ENCODE data around the gene OR2T5. TPM values are rescaled to one million over a fixed set of nuclear protein-coding genes. Genes with fewer than 3 reads are reported as not detected.
"Not testable (repeated sequence)": the region's sequence is repeated elsewhere in the genome, so short reads cannot be mapped to it uniquely, and the experiment has no call there.

Gene OR2T5
- polyA plus RNA-seq, 2 donors, result not detected

DNA sequence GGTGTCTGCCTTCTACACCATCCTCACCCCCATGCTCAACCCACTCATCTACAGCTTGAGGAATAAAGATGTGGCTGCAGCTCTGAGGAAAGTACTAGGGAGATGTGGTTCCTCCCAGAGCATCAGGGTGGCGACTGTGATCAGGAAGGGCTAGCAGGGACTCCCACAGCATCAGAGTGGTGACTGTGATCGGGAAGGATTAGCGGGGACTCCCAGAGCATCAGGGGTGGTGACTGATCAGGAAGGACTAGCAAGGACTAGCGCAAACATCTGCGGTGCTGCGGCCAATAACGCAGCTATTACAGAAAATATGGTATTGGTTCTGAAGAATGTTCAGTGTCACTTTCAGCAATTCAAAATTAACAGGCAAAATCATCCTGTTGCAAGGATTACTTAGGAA lies 34.8 kb upstream of the OR2T5 start:
- not testable (repeated sequence) for H3K27me3 ChIP-seq (ENCODE audit: control insufficient read depth in 1 of 2, insufficient read depth in 2 of 2, low read length in 2 of 2); H3K4me3 ChIP-seq (ENCODE audit: low read depth in 1 of 2, low read length in 2 of 2); H3K36me3 ChIP-seq (ENCODE audit: control insufficient read depth in 2 of 2, insufficient read depth in 2 of 2, low read length in 1 of 2); H3K27ac ChIP-seq (ENCODE audit: low read depth in 2 of 2, low read length in 1 of 2); H3K4me1 ChIP-seq (ENCODE audit: control insufficient read depth in 2 of 2, insufficient read depth in 2 of 2, low read length in 1 of 2); H3K9me3 ChIP-seq (ENCODE audit: control insufficient read depth in 2 of 2, insufficient read depth in 1 of 2, low read depth in 1 of 2, low read length in 1 of 2)
- 84 to 86% methylated on average over 7 of the region's 7 CpGs for WGBS, 2 donors

DNA sequence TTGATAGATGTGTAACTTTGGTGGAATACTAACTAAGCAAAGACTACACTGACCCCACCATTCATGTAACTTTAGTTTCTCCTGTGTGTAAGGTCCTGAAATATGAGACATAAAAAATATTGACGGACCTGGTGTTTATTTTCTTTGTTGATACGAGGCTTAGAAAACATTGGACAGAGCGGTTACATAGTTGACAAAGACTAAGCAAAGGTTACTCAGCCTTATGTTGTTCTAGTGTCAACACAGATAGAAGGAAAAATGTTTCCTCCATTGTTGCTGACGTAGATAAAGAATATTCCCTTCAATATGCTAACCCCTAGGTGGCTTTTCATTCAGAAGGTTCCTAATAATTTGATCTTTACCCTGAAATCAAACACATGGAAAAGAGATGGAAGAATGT lies 33.3 kb upstream of the OR2T5 start:
- not testable (repeated sequence) for H3K27ac ChIP-seq (ENCODE audit: low read depth in 2 of 2, low read length in 1 of 2); H3K27me3 ChIP-seq (ENCODE audit: control insufficient read depth in 1 of 2, insufficient read depth in 2 of 2, low read length in 2 of 2); H3K4me3 ChIP-seq (ENCODE audit: low read depth in 1 of 2, low read length in 2 of 2); H3K9me3 ChIP-seq (ENCODE audit: control insufficient read depth in 2 of 2, insufficient read depth in 1 of 2, low read depth in 1 of 2, low read length in 1 of 2); H3K4me1 ChIP-seq (ENCODE audit: control insufficient read depth in 2 of 2, insufficient read depth in 2 of 2, low read length in 1 of 2); H3K36me3 ChIP-seq (ENCODE audit: control insufficient read depth in 2 of 2, insufficient read depth in 2 of 2, low read length in 1 of 2)
- WGBS, 2 donors, result 50 to 64% methylated on average over 1 of the region's 4 CpGs

DNA sequence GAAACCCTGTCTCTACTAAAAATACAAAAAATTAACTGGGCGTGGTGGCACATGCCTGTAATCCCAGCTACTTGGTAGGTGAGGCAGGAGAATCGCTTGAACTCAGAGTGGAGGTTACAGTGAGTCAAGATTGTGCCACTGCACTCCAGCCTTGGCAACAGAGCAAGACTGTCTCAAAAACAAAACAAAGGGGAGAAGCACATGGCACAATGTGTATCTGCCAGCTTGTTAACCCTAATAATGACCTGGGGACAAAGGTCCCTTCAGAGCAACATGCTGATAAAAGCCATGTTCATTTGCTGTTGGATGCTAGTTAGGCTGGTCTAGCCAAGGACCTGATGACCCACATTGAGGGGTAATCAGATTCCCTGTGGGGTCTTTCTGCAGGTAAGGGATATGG lies 31.8 kb upstream of the OR2T5 start:
- not testable (repeated sequence) for H3K4me3 ChIP-seq (ENCODE audit: low read depth in 1 of 2, low read length in 2 of 2); H3K9me3 ChIP-seq (ENCODE audit: control insufficient read depth in 2 of 2, insufficient read depth in 1 of 2, low read depth in 1 of 2, low read length in 1 of 2); H3K4me1 ChIP-seq (ENCODE audit: control insufficient read depth in 2 of 2, insufficient read depth in 2 of 2, low read length in 1 of 2); H3K27me3 ChIP-seq (ENCODE audit: control insufficient read depth in 1 of 2, insufficient read depth in 2 of 2, low read length in 2 of 2); H3K36me3 ChIP-seq (ENCODE audit: control insufficient read depth in 2 of 2, insufficient read depth in 2 of 2, low read length in 1 of 2); H3K27ac ChIP-seq (ENCODE audit: low read depth in 2 of 2, low read length in 1 of 2)
- WGBS, 2 donors, result no CpG with 5 or more reads among the region's 2 CpGs

DNA sequence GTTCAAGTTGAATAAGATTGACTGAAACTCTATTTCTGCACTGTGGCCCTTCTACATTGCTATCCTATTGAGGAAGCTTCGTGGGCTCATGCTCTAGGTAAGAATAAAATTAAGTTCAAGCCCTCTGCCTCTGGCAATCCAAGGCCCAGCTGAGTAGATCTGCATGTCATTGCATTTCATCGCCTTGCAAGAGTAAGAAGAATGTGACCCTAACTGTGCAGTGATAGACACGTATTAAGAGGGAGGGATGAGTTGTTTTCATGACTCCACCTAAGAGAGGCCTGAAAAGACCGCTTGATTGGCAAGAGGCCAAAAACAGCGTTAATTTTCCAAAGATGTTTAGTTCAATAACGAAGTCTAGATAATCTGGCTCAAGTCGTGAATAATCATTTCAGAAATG lies 29.3 kb upstream of the OR2T5 start:
- H3K36me3 ChIP-seq (ENCODE audit: control insufficient read depth in 2 of 2, insufficient read depth in 2 of 2, low read length in 1 of 2); H3K9me3 ChIP-seq (ENCODE audit: control insufficient read depth in 2 of 2, insufficient read depth in 1 of 2, low read depth in 1 of 2, low read length in 1 of 2); H3K4me3 ChIP-seq (ENCODE audit: low read depth in 1 of 2, low read length in 2 of 2); H3K27ac ChIP-seq (ENCODE audit: low read depth in 2 of 2, low read length in 1 of 2); H3K4me1 ChIP-seq (ENCODE audit: control insufficient read depth in 2 of 2, insufficient read depth in 2 of 2, low read length in 1 of 2); H3K27me3 ChIP-seq (ENCODE audit: control insufficient read depth in 1 of 2, insufficient read depth in 2 of 2, low read length in 2 of 2): not testable (repeated sequence)
- 68 to 69% methylated on average over 7 of the region's 7 CpGs for WGBS, 2 donors

DNA sequence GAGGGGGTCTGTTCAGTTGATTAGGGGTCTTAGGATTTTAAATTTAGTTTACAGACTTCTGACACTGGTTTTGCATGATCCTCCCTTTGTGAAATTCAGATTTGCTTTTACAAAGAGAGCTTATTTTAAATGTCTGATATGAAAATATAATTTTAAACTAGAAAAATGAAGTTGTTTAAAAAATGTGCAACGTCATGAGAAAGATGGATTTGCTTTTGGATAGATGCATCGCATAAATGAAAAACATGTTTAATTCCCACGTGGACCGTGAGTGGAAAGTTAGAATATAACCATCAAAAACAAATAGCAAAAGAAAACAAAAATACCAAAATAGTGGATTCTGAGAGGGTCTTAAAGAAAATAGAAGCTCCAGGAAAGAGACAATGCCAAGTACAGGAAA lies 17.2 kb upstream of the OR2T5 start:
- 82 to 87% methylated on average over 4 of the region's 4 CpGs for WGBS, 2 donors
- H3K27ac ChIP-seq (ENCODE audit: low read depth in 2 of 2, low read length in 1 of 2), result no peak overlapping the region
- H3K27me3 ChIP-seq (ENCODE audit: control insufficient read depth in 1 of 2, insufficient read depth in 2 of 2, low read length in 2 of 2), result no peaks in the 10 kb centered on the region
- H3K9me3 ChIP-seq (ENCODE audit: control insufficient read depth in 2 of 2, insufficient read depth in 1 of 2, low read depth in 1 of 2, low read length in 1 of 2), result no peaks in the 10 kb centered on the region
- no peaks in the 10 kb centered on the region for H3K36me3 ChIP-seq (ENCODE audit: control insufficient read depth in 2 of 2, insufficient read depth in 2 of 2, low read length in 1 of 2)
- H3K4me3 ChIP-seq (ENCODE audit: low read depth in 1 of 2, low read length in 2 of 2), result no peak overlapping the region
- H3K4me1 ChIP-seq (ENCODE audit: control insufficient read depth in 2 of 2, insufficient read depth in 2 of 2, low read length in 1 of 2), result no peaks in the 10 kb centered on the region

DNA sequence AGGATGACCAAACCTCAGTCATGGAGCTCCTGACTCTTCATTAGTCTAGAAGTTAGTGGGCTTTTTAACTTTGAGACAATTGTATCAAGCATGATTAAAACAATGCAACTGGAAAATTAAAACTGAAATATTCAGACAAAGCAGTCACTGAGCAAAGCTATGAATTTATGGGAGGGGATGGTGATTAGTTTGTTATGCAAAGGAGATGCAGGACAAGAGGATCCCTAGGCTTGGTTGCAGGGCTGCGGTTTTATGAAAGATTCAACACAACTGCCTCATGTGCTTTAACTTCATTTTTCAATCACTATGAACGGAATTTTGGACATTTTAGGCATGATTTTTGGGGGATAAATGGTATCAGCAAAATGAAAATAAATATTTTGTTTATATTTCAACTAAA lies 16.3 kb upstream of the OR2T5 start:
- WGBS, 2 donors, result 58 to 59% methylated on average over 2 of the region's 2 CpGs
- H3K4me3 ChIP-seq (ENCODE audit: low read depth in 1 of 2, low read length in 2 of 2); H3K27ac ChIP-seq (ENCODE audit: low read depth in 2 of 2, low read length in 1 of 2); H3K4me1 ChIP-seq (ENCODE audit: control insufficient read depth in 2 of 2, insufficient read depth in 2 of 2, low read length in 1 of 2); H3K27me3 ChIP-seq (ENCODE audit: control insufficient read depth in 1 of 2, insufficient read depth in 2 of 2, low read length in 2 of 2); H3K36me3 ChIP-seq (ENCODE audit: control insufficient read depth in 2 of 2, insufficient read depth in 2 of 2, low read length in 1 of 2); H3K9me3 ChIP-seq (ENCODE audit: control insufficient read depth in 2 of 2, insufficient read depth in 1 of 2, low read depth in 1 of 2, low read length in 1 of 2): not testable (repeated sequence)

DNA sequence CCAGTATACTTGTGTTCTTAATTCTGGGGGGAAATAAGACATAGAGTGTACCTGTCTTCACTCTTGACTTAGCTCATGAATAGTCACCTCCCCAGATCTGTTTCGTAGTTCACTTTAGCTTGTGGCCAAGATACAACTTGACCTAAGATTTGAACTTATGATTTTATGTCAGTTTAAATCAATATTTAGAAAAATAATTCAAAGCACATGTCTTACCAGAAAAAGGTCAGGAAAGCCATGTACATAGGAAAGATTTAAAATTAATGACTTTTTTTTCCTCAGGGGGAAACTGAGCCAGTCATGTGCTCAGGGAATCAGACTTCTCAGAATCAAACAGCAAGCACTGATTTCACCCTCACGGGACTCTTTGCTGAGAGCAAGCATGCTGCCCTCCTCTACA lies 15.3 kb upstream of the OR2T5 start, which contains the start of gene OR2T3:
OR2T3 (plus strand) TSS at position 301 of the 400 bp plus-strand sequence; CDS start at position 301, 0 bp downstream.
- not testable (repeated sequence) for H3K4me3 ChIP-seq (ENCODE audit: low read depth in 1 of 2, low read length in 2 of 2); H3K27ac ChIP-seq (ENCODE audit: low read depth in 2 of 2, low read length in 1 of 2)
- WGBS, 2 donors, result 77 to 80% methylated on average over 2 of the region's 2 CpGs

DNA sequence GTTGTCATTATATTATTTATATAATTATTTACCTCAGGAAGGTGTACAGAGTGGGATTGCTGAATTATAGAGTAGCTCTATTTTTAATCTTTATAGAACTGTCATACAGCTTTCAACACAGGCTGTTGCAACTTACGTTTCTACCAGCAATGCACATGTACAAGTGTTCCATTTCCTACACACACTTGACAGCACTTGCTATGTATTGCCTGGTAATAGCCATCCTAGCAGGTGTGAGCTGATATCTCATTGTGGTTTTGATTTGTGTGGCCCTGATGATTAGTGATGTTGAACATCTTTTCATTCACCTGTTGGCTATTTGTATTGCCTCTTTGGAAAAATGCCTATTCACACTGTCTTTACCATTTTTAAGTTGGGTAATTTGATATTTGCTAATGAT lies 12.7 kb upstream of the OR2T5 start:
- H3K36me3 ChIP-seq (ENCODE audit: control insufficient read depth in 2 of 2, insufficient read depth in 2 of 2, low read length in 1 of 2); H3K9me3 ChIP-seq (ENCODE audit: control insufficient read depth in 2 of 2, insufficient read depth in 1 of 2, low read depth in 1 of 2, low read length in 1 of 2); H3K27ac ChIP-seq (ENCODE audit: low read depth in 2 of 2, low read length in 1 of 2); H3K4me1 ChIP-seq (ENCODE audit: control insufficient read depth in 2 of 2, insufficient read depth in 2 of 2, low read length in 1 of 2); H3K4me3 ChIP-seq (ENCODE audit: low read depth in 1 of 2, low read length in 2 of 2); H3K27me3 ChIP-seq (ENCODE audit: control insufficient read depth in 1 of 2, insufficient read depth in 2 of 2, low read length in 2 of 2): not testable (repeated sequence)
- no CpG with 5 or more reads among the region's 1 CpG for WGBS, 2 donors

More for the DNA sequence above, 15.3 kb upstream of the OR2T5 start, which contains the start of gene OR2T3:
- not testable (repeated sequence) for H3K27me3 ChIP-seq (ENCODE audit: control insufficient read depth in 1 of 2, insufficient read depth in 2 of 2, low read length in 2 of 2); H3K4me1 ChIP-seq (ENCODE audit: control insufficient read depth in 2 of 2, insufficient read depth in 2 of 2, low read length in 1 of 2); H3K36me3 ChIP-seq (ENCODE audit: control insufficient read depth in 2 of 2, insufficient read depth in 2 of 2, low read length in 1 of 2); H3K9me3 ChIP-seq (ENCODE audit: control insufficient read depth in 2 of 2, insufficient read depth in 1 of 2, low read depth in 1 of 2, low read length in 1 of 2)

DNA sequence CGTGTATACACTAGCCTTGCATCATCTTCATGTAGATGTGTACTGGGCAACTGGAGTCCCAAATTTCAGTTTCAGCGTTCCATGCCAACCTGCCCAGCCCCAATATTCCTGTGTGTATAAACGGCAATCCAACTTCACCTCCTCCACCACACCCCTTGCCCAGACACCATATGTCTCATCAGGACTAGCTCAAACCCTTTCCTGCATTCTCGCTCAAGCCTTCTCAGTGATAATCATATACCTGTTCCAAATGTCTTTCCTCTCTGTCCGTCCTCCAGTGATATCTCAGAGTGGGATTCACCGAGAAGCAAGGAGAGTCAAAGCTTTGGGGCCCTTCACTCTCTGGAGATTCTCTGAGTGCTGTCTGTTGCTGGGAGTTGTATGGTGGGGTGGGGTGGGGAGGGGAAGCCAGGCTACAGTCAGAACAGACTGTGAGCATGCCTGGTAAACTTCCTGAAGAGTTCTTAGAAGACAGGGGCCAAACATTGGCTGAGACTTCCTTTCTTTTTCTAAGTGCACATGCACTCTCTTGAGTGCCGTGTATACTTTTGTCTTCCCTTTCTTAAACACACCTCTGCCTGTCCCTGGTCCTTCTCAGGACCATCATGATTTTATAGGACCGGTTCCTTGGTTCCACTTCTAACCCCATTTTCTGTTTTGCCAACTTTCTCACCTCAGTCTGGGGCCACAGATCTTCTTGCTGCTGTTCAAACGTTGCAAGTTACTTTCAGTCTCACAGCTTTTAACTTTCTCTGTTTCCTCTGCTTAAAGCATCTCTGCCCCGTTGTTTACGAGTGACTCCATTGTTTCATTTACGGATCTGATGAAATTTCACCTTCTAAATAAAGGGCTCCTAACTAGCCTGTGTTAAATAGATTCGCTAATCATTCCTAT lies 6.5 kb upstream of the OR2T5 start:
- WGBS, 2 donors, result 64 to 67% methylated on average over 13 of the region's 13 CpGs
- not testable (repeated sequence) for H3K4me3 ChIP-seq (ENCODE audit: low read depth in 1 of 2, low read length in 2 of 2); H3K4me1 ChIP-seq (ENCODE audit: control insufficient read depth in 2 of 2, insufficient read depth in 2 of 2, low read length in 1 of 2)

DNA sequence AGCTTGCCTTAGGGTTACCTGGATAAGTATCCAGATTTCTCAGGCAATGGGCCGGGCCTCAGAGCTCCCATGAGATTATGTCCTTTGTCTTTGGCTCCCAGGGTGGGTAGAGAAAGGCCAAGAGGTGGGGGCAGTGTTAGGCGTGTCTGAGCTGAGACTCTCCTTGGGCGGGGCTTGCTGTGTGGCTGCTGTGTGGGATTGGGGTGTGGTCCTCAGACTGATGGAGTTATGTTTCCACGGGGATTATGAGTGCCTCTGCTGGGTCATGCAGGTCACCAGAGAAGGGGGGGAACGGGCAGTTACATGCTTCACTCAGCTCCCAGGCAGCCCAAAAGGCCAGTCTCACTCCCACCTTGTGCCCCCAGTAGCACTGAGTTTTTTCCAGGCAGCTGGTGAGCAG lies 8.3 kb downstream of the OR2T5 start:
- not testable (repeated sequence) for H3K27me3 ChIP-seq (ENCODE audit: control insufficient read depth in 1 of 2, insufficient read depth in 2 of 2, low read length in 2 of 2); H3K4me3 ChIP-seq (ENCODE audit: low read depth in 1 of 2, low read length in 2 of 2); H3K36me3 ChIP-seq (ENCODE audit: control insufficient read depth in 2 of 2, insufficient read depth in 2 of 2, low read length in 1 of 2); H3K9me3 ChIP-seq (ENCODE audit: control insufficient read depth in 2 of 2, insufficient read depth in 1 of 2, low read depth in 1 of 2, low read length in 1 of 2); H3K4me1 ChIP-seq (ENCODE audit: control insufficient read depth in 2 of 2, insufficient read depth in 2 of 2, low read length in 1 of 2); H3K27ac ChIP-seq (ENCODE audit: low read depth in 2 of 2, low read length in 1 of 2)
- no CpG with 5 or more reads among the region's 5 CpGs for WGBS, 2 donors

More for the DNA sequence above, 6.5 kb upstream of the OR2T5 start:
- H3K36me3 ChIP-seq (ENCODE audit: control insufficient read depth in 2 of 2, insufficient read depth in 2 of 2, low read length in 1 of 2); H3K27ac ChIP-seq (ENCODE audit: low read depth in 2 of 2, low read length in 1 of 2); H3K9me3 ChIP-seq (ENCODE audit: control insufficient read depth in 2 of 2, insufficient read depth in 1 of 2, low read depth in 1 of 2, low read length in 1 of 2); H3K27me3 ChIP-seq (ENCODE audit: control insufficient read depth in 1 of 2, insufficient read depth in 2 of 2, low read length in 2 of 2): not testable (repeated sequence)

Data from esophagus (tissue), 2 donors.